Spinal cord (tissue), 10 donors: Measurements from ENCODE around the gene SH3GL3. TPM values are rescaled to one million over a fixed set of nuclear protein-coding genes. Genes with fewer than 3 reads are reported as not detected.

Source experiments
- DNase-seq, 6 donors: peaks; one replicate each; pipeline versions ENCODE4 v3.0.0 to v3.0.0-alpha.2; 2013 to 2015; ENCODE audit warnings: low spot score in 6 of 6, low read depth in 4 of 6
- H3K27ac ChIP-seq: one replicate; pipeline ENCODE4 v1.5.1; 2013; ENCODE audit warnings: low read depth, low read length, control low read depth
- H3K27me3 ChIP-seq: one replicate; pipeline ENCODE4 v1.6.1; 2013; ENCODE audit warnings: low read length; ENCODE audit not compliant: control insufficient read depth, insufficient read depth
- H3K36me3 ChIP-seq: one replicate; pipeline ENCODE4 v1.6.1; 2013; ENCODE audit warnings: low read length; ENCODE audit not compliant: control insufficient read depth, insufficient read depth
- H3K4me1 ChIP-seq: one replicate; pipeline ENCODE4 v1.6.1; 2013; ENCODE audit warnings: low read length; ENCODE audit not compliant: control insufficient read depth, insufficient read depth
- H3K4me3 ChIP-seq: one replicate; pipeline ENCODE4 v1.5.1; 2013; ENCODE audit warnings: low read depth, low read length, control low read depth
- H3K9me3 ChIP-seq: one replicate; pipeline ENCODE4 v1.6.1; 2013; ENCODE audit warnings: low read length; ENCODE audit not compliant: control insufficient read depth, insufficient read depth
- WGBS: methylation state at CpG from one replicate; pipeline ENCODE4 v1.1.5; 2013; ENCODE audit warnings: missing lambda C conversion rate; ENCODE audit not compliant: insufficient coverage; 5-methylcytosine and 5-hydroxymethylcytosine counted together
- polyA plus RNA-seq, 2 donors: library from polyadenylated mRNA; unstranded; fragments of 120-200 nt; gene quantifications; one replicate each; pipeline ENCODE4 v1.2.1, GENCODE V29; 2013; ENCODE audit not compliant: insufficient read length in 2 of 2
- total RNA-seq, 2 donors: library from RNA; depleted of rRNA in 1 of 2; stranded (reverse); fragments of 120-200 nt in 1 of 2; fragments of >200 nt in 1 of 2; gene quantifications; one replicate each; pipeline versions ENCODE4 v1.2.3 to v1.2.4, GENCODE V29; 2013 to 2014
- donor health status: healthy.

The SH3GL3 gene
- total and polyA plus RNA-seq, 4 donors = 46.6 to 105 (median 89.5) TPM

- DNase-seq = no peak
- no peak overlapping the region for H3K4me3 ChIP-seq
- H3K36me3 ChIP-seq = no peaks in the 10 kb centered on the region
- no peaks in the 10 kb centered on the region for H3K27me3 ChIP-seq
- H3K9me3 ChIP-seq = no peaks in the 10 kb centered on the region
- H3K4me1 ChIP-seq = peaks cover 4% of the 10 kb centered on the region
- no peak overlapping the region for H3K27ac ChIP-seq
These were observed 122.2 kb downstream of the SH3GL3 start for GRCh38 chr15:83569341-83569740.

DNA sequence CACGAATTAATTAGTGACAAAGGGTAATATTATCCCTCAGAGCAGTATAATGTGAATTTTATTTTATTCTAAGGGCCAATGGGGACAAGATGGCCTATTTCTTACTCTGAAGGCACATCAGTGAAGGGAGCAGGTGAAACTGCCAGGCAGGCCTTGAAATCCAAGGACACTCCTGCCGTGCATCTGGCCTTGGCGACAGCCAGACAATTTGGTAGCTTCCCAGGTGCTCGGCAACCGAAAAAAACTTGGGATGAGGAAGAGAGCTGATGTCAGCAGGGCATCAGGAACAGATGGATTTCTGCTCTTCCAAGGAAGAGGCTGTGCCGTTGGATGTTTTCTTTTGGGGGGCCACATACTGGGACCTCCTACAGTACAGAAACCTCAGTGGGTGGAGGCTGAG, 123.6 kb downstream of the SH3GL3 start:
- WGBS = 66% methylated on average over 5 of the region's 6 CpGs
- Histone ChIP-seq H3K4me1 (peaks cover 4% of the 10 kb centered on the region), H3K4me3 (no peak overlapping the region), H3K27ac (no peak overlapping the region), H3K27me3 (no peaks in the 10 kb centered on the region), H3K9me3 (no peaks in the 10 kb centered on the region), H3K36me3 (no peaks in the 10 kb centered on the region)
- no peak for DNase-seq

DNA sequence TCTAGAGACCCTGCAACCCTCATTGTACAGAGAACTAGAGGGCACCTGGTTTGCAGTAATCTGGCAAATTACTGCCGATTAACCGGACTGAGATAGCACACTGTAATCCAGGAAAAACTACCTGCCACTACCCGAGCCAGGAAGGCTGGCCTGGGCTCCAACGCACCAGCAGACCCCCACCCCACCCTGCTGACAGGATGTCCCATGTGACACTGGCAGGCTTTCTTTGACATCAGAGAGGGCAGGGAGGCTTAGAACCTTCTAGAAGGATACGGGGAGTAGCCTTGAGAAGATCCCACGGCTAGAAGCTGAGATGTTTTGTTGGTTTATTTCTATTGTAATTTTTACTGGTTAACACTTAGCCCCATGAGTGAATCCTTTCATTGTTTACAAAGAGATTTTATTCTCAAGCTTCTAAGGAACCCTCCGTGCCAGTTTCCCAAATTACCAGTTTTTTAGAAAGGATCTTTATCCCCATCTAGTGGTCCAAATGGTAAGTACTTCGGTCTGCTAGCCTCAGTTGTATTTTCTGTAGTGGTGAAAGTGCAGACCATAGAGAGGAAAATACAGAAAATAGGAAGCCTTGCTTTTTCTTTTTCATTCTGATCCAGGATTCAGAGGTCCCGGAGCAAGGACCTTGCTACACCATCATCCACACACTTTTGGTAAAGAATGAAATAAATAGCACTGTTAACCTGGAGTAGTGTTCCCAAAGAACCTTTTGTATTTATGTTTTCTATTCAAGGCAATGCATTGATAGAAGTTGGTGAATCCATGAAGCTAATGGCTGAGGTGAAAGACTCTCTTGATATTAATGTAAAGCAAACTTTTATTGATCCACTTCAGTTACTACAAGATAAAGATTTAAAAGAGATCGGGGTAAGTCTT, 124.9 kb downstream of the SH3GL3 start:
- peak in 5 of 6 donors; percentile 40 to 88 (median 60) for DNase-seq
- WGBS = 58% methylated on average over 2 of the region's 10 CpGs
- no peak overlapping the region for H3K4me3 ChIP-seq
- no peaks in the 10 kb centered on the region for H3K36me3 ChIP-seq
- peaks cover 4% of the 10 kb centered on the region for H3K4me1 ChIP-seq
- no peak overlapping the region for H3K27ac ChIP-seq
- H3K27me3 ChIP-seq = no peaks in the 10 kb centered on the region
- no peaks in the 10 kb centered on the region for H3K9me3 ChIP-seq

- DNase-seq = no peak
- Histone ChIP-seq H3K27ac (no peak overlapping the region), H3K36me3 (peaks cover 3% of the 10 kb centered on the region), H3K9me3 (no peaks in the 10 kb centered on the region), H3K27me3 (no peaks in the 10 kb centered on the region), H3K4me3 (no peak overlapping the region), H3K4me1 (peaks cover 4% of the 10 kb centered on the region)
- WGBS = 85% methylated on average over 3 of the region's 3 CpGs
These were observed 127.2 kb downstream of the SH3GL3 start for GRCh38 chr15:83574345-83574744.

GRCh38 chr15:83578691-83579090, 131.6 kb downstream of the SH3GL3 start:
- peak in 2 of 6 donors; percentile 37 to 52 for DNase-seq
- Histone ChIP-seq H3K27me3 (no peaks in the 10 kb centered on the region), H3K27ac (no peak overlapping the region), H3K4me3 (no peak overlapping the region), H3K36me3 (peaks cover 3% of the 10 kb centered on the region), H3K9me3 (no peaks in the 10 kb centered on the region), H3K4me1 (no peaks in the 10 kb centered on the region)
- 87% methylated on average over 7 of the region's 8 CpGs for WGBS

GRCh38 chr15:83581381-83581780, 134.2 kb downstream of the SH3GL3 start:
- H3K4me3 ChIP-seq = no peak overlapping the region
- no peaks in the 10 kb centered on the region for H3K9me3 ChIP-seq
- no peak for DNase-seq
- H3K27me3 ChIP-seq = no peaks in the 10 kb centered on the region
- no peaks in the 10 kb centered on the region for H3K4me1 ChIP-seq
- H3K27ac ChIP-seq = no peak overlapping the region
- 100% methylated on average over 4 of the region's 4 CpGs for WGBS
- H3K36me3 ChIP-seq = peaks cover 3% of the 10 kb centered on the region

GRCh38 chr15:83582381-83582780, 135.2 kb downstream of the SH3GL3 start:
- Histone ChIP-seq H3K27me3 (no peaks in the 10 kb centered on the region), H3K9me3 (no peaks in the 10 kb centered on the region), H3K36me3 (peaks cover 2% of the 10 kb centered on the region), H3K4me3 (no peak overlapping the region), H3K4me1 (no peaks in the 10 kb centered on the region), H3K27ac (no peak overlapping the region)
- no peak for DNase-seq
- WGBS = no CpG with 5 or more reads among the region's 4 CpGs

DNA sequence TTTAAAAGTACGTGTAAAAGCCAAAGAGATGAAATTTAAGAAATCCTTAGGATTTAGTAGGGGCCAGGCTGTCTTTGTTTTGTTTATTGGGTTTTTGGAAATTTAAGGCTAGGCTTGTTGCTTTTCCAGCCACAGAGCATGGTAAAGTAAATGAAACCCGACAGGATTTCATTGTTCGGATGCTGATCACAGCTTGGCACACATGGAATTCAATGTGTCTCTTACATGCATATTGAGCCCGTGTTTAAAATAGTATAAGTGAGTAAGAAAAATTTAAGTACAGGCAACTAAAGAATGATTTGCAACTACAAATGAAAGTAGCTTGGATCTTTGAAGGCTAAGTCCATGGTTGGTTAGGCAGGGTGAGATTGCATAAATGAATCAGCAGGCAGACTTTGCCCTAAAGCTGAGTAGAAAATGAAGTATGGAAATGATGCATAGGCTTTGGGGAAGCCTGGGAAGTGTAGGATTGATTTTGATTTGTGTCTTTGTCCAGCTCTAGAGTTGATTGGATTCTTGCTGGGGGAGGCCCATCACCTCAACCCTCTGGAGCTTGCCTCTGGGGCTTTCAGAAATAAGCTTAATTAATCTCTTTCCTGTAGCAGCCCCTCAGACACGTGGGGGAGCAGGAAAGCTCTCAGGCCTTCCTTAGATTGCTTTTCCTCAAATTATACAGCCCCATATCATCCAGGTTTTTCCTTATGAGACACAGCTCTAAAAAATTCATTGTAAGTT, 138.6 kb downstream of the SH3GL3 start:
- no peaks in the 10 kb centered on the region for H3K4me1 ChIP-seq
- no peak overlapping the region for H3K27ac ChIP-seq
- no peaks in the 10 kb centered on the region for H3K27me3 ChIP-seq
- H3K4me3 ChIP-seq = no peak overlapping the region
- no peaks in the 10 kb centered on the region for H3K9me3 ChIP-seq
- 80% methylated on average over 4 of the region's 5 CpGs for WGBS
- DNase-seq = peak in 2 of 6 donors; percentile 37 to 52
- no peaks in the 10 kb centered on the region for H3K36me3 ChIP-seq

DNA sequence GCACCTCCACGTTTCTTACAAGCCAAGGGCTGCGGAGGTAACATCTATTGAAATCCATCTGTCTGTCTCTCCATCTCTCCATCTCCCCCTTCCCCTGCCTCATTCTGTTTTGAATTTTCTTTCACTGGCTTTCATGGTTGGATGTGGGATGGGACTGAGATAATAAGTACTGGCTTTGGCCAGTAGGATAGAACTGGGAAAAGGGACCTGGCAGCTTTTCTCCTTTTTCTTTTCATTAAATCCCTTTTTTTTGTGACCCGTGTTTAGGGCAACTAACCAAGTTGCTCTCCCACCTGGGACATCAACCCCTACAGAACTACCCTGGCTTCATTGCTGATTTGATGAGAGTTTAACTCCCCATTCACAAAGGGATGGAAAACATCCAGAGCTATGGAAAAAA, 139.9 kb downstream of the SH3GL3 start:
- DNase-seq = no peak
- Histone ChIP-seq H3K27ac (no peak overlapping the region), H3K36me3 (no peaks in the 10 kb centered on the region), H3K9me3 (no peaks in the 10 kb centered on the region), H3K27me3 (no peaks in the 10 kb centered on the region), H3K4me1 (no peaks in the 10 kb centered on the region), H3K4me3 (no peak overlapping the region)
- WGBS = no CpG with 5 or more reads among the region's 3 CpGs
